GM12873 (cell line): ENCODE data around the gene OLR1.

ENCODE experiments used
- TF ChIP-seq, protein P1 (sequence below): IDR thresholded peaks from 2 replicates; pipeline ENCODE4 v1.5.1; 2012; ENCODE audit warnings: low read depth, mild to moderate bottlenecking, moderate library complexity, low read length, control low read depth; ENCODE audit not compliant: insufficient read depth; ENCODE audit errors: missing control alignments

The OLR1 gene

GRCh38 chr12:10213168-10214135, 41.5 kb upstream of the OLR1 start:
- TF ChIP-seq, protein P1, sequence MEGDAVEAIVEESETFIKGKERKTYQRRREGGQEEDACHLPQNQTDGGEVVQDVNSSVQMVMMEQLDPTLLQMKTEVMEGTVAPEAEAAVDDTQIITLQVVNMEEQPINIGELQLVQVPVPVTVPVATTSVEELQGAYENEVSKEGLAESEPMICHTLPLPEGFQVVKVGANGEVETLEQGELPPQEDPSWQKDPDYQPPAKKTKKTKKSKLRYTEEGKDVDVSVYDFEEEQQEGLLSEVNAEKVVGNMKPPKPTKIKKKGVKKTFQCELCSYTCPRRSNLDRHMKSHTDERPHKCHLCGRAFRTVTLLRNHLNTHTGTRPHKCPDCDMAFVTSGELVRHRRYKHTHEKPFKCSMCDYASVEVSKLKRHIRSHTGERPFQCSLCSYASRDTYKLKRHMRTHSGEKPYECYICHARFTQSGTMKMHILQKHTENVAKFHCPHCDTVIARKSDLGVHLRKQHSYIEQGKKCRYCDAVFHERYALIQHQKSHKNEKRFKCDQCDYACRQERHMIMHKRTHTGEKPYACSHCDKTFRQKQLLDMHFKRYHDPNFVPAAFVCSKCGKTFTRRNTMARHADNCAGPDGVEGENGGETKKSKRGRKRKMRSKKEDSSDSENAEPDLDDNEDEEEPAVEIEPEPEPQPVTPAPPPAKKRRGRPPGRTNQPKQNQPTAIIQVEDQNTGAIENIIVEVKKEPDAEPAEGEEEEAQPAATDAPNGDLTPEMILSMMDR = no peak

DNA sequence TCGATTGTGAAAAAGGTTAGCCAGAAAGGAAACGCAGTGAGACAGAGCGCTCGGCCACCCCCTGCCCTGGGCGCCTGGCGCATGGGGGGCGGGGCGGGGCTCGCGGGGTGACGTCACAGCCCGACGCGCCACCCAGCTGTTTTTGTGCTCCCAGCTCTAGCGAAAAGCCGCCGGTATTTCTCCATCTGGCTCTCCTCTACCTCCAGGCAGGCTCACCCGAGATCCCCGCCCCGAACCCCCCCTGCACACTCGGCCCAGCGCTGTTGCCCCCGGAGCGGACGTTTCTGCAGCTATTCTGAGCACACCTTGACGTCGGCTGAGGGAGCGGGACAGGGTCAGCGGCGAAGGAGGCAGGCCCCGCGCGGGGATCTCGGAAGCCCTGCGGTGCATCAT, 40.8 kb upstream of the OLR1 start, which contains the start of gene GABARAPL1:
Gene GABARAPL1, plus strand, starts transcription at position 139 of the 393 bp plus-strand sequence. Its CDS starts 253 bp downstream, at position 392.
- TF ChIP-seq, protein P1 = no peak

DNA sequence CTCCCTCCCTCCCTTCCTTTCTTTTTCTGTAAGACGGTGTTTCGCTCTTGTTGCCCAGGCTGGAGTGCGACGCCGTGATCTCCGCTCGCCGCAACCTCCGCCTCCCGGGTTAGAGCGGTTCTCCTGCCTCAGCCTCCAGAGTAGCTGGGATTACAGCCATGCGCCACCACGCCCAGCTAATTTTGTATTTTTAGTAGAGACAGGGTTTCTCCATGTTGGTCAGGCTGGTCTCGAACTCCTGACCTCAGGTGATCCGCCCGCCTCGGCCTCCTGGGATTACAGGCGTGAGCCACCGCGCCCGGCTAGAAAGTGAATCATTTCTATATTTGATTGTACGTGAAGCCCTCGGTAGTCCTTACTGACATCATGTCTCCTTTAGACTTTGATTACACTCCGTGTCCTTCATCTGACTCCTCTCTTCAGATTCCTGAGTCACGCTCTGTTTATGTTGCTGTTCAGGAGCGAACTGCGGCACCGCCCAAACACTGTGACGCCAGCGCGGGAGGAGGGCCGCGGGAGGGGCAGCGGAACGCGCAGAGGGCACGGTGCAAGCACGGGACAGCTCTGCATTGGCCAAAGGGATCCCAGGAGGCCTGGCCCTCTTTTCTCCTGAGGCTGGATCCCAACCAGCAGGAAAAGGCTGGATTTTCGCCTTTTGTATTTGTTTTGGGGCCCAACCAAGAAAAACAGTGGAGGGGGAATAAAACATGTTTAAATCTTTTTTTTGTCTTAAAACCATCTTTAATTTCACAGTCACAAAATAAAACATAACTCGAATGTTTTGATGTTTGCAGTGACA, 40.2 kb upstream of the OLR1 start:
- TF ChIP-seq, protein P1 = no peak

GRCh38 chr12:10211101-10211939, 39.4 kb upstream of the OLR1 start:
- TF ChIP-seq, protein P1 = no peak

DNA sequence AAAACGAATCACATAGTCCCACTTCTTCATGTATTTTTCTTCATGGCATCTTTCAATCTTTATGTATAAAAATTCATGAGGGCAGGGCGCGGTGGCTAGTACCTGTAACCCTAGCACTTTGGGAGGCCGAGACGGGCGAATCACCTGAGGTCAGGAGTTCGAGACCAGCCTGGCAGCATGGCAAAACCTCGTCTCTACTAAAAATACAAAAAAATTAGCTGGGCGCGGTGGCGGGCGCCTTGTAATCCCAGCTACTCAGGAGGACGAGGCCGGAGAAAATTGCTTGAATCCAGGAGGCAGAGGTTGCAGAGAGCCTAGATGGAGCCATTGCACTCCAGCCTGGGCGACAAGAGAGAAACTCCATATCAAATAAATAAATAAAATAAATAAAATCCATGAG, 38.3 kb upstream of the OLR1 start:
- TF ChIP-seq, protein P1 = no peak

- TF ChIP-seq, protein P1 = no peak
Measured at GRCh38 chr12:10207136-10207535, 35.2 kb upstream of the OLR1 start.
